Mesothelial cell of epicardium (in vitro differentiated cells): ENCODE data around the gene MSH2. TPM values are rescaled to one million over a fixed set of nuclear protein-coding genes. Genes with fewer than 3 reads are reported as not detected.
"Not testable (repeated sequence)": the region's sequence is repeated elsewhere in the genome, so short reads cannot be mapped to it uniquely, and the experiment has no call there.

Experiments used
- DNase-seq, 2 experiments: peaks; one replicate each; pipeline ENCODE4 v3.0.0; 2021; ENCODE audit warnings: low spot score in 2 of 2; ENCODE audit not compliant: unreplicated experiment in 2 of 2
- H3K27ac Mint-ChIP-seq: 2 replicates; pipeline ENCODE4 v1.8.0; 2021; ENCODE audit warnings: mixed read lengths
- H3K27me3 Mint-ChIP-seq: 2 replicates; pipeline ENCODE4 v1.8.0; 2021; ENCODE audit warnings: low read depth, mixed read lengths
- H3K36me3 Mint-ChIP-seq: 2 replicates; pipeline ENCODE4 v1.8.0; 2021; ENCODE audit warnings: mixed read lengths
- H3K4me1 Mint-ChIP-seq: 2 replicates; pipeline ENCODE4 v1.8.0; 2021; ENCODE audit warnings: mixed read lengths
- H3K4me3 Mint-ChIP-seq: 2 replicates; pipeline ENCODE4 v1.8.0; 2021; ENCODE audit warnings: mild to moderate bottlenecking, moderate library complexity, mixed read lengths
- H3K9me3 Mint-ChIP-seq: 2 replicates; pipeline ENCODE4 v1.8.0; 2021; ENCODE audit warnings: mixed read lengths
- CTCF ChIP-seq: fragments of 200-600 bp; sonication (generic); IDR thresholded peaks from one replicate; pipeline ENCODE4 v1.5.0; 2021; ENCODE audit warnings: antibody characterized with exemption; ENCODE audit not compliant: unreplicated experiment
- total RNA-seq: library from RNA; stranded (reverse); gene quantifications from 3 replicates; pipeline ENCODE4 v1.2.1, GENCODE V29; 2021

MSH2 gene
- total RNA-seq, 1 donor from 2014 or later: 39.9 TPM

GRCh38 chr2:47420214-47420613 lies 17.3 kb downstream of the MSH2 start:
- Mint-ChIP-seq H3K9me3 (no peaks in the 10 kb centered on the region), H3K4me3 (no peak overlapping the region), H3K27me3 (no peaks in the 10 kb centered on the region), H3K4me1 (no peaks in the 10 kb centered on the region), H3K36me3 (peaks cover 35% of the 10 kb centered on the region), H3K27ac (no peak overlapping the region)
- TF ChIP-seq CTCF: no peak
- DNase-seq: no peak

- not testable (repeated sequence) for H3K27ac Mint-ChIP-seq, H3K4me1 Mint-ChIP-seq, H3K4me3 Mint-ChIP-seq, H3K27me3 Mint-ChIP-seq, H3K9me3 Mint-ChIP-seq, DNase-seq
- peaks cover 37% of the 10 kb centered on the region for H3K36me3 Mint-ChIP-seq
These were observed 17.7 kb downstream of the MSH2 start for GRCh38 chr2:47420683-47421082.

- Mint-ChIP-seq H3K9me3 (no peaks in the 10 kb centered on the region), H3K4me1 (no peaks in the 10 kb centered on the region), H3K4me3 (no peak overlapping the region), H3K27me3 (no peaks in the 10 kb centered on the region), H3K27ac (no peak overlapping the region), H3K36me3 (peaks cover 33% of the 10 kb centered on the region)
- no peak for DNase-seq
- TF ChIP-seq CTCF: no peak
These were observed 19.1 kb downstream of the MSH2 start for GRCh38 chr2:47422016-47422415.

- DNase-seq: no peak
- TF ChIP-seq CTCF: no peak
- H3K27ac Mint-ChIP-seq: no peak overlapping the region
- no peaks in the 10 kb centered on the region for H3K4me1 Mint-ChIP-seq
- H3K27me3 Mint-ChIP-seq: no peaks in the 10 kb centered on the region
- no peak overlapping the region for H3K4me3 Mint-ChIP-seq
- H3K9me3 Mint-ChIP-seq: no peaks in the 10 kb centered on the region
- peaks cover 32% of the 10 kb centered on the region for H3K36me3 Mint-ChIP-seq
These were observed 19.6 kb downstream of the MSH2 start for GRCh38 chr2:47422560-47422959.

- Mint-ChIP-seq H3K27ac (no peak overlapping the region), H3K4me1 (no peaks in the 10 kb centered on the region), H3K27me3 (no peaks in the 10 kb centered on the region), H3K36me3 (peaks cover 35% of the 10 kb centered on the region), H3K9me3 (no peaks in the 10 kb centered on the region), H3K4me3 (no peak overlapping the region)
- TF ChIP-seq CTCF: no peak
- DNase-seq: no peak
These were observed 23.8 kb downstream of the MSH2 start for GRCh38 chr2:47426786-47427185.

GRCh38 chr2:47429795-47430194 lies 26.8 kb downstream of the MSH2 start:
- TF ChIP-seq CTCF: no peak
- Mint-ChIP-seq H3K9me3 (peaks cover 4% of the 10 kb centered on the region), H3K36me3 (peaks cover 40% of the 10 kb centered on the region), H3K4me1 (no peaks in the 10 kb centered on the region), H3K4me3 (no peak overlapping the region), H3K27ac (no peak overlapping the region), H3K27me3 (no peaks in the 10 kb centered on the region)
- DNase-seq: no peak

GRCh38 chr2:47433006-47433405 lies 30.1 kb downstream of the MSH2 start:
- not testable (repeated sequence) for H3K27me3 Mint-ChIP-seq, H3K4me3 Mint-ChIP-seq, H3K9me3 Mint-ChIP-seq

GRCh38 chr2:47433445-47433844 lies 30.5 kb downstream of the MSH2 start:
- H3K4me3 Mint-ChIP-seq, H3K27ac Mint-ChIP-seq, H3K9me3 Mint-ChIP-seq, H3K4me1 Mint-ChIP-seq, H3K27me3 Mint-ChIP-seq, DNase-seq: not testable (repeated sequence)
- H3K36me3 Mint-ChIP-seq: peaks cover 34% of the 10 kb centered on the region

More at GRCh38 chr2:47433006-47433405, 30.1 kb downstream of the MSH2 start:
- H3K36me3 Mint-ChIP-seq: peaks cover 34% of the 10 kb centered on the region
- DNase-seq, H3K4me1 Mint-ChIP-seq, H3K27ac Mint-ChIP-seq: not testable (repeated sequence)
